Measurements from ENCODE around the gene PPARG.
"Not testable (repeated sequence)": the region's sequence is repeated elsewhere in the genome, so short reads cannot be mapped to it uniquely, and the experiment has no call there.

The PPARG gene

DNA sequence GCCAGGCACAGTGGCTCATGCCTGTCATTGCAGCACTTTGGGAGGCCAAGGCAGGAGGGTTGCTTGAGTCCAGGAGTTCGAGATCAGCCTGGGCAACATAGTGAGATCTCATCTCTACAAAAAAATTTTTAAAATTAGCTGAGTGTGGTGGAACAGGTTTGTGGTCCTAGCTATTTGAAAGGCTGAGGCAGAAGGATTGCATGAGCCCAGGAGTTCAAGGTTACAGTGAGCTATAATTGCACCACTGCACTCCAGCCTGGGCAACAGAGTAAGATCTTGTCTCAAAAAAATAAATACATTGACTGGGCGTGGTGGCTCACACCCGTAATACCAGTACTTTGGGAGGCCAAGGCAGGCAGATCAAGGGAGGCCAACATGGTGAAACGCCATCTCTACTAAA lies 168.5 kb downstream of the PPARG start:
- H3K27ac ChIP-seq (ENCODE audit: insufficient read depth in 1 of 2, low read depth in 1 of 2, low read length in 2 of 2, poor library complexity in 1 of 2, severe bottlenecking in 2 of 2); POLR2A ChIA-PET; H3K4me1 ChIP-seq (ENCODE audit: control extremely low read depth in 1 of 4, control insufficient read depth in 4 of 4, insufficient read depth in 4 of 4, low read length in 3 of 4); DNase-seq; H3K27me3 ChIP-seq (replicated peaks in 2 of 5; ENCODE audit: control insufficient read depth in 4 of 5, insufficient read depth in 5 of 5, low read length in 4 of 5); H3K36me3 ChIP-seq (ENCODE audit: control insufficient read depth in 4 of 4, insufficient read depth in 4 of 4, low read length in 3 of 4); H3K4me3 ChIP-seq (ENCODE audit: control insufficient read depth in 1 of 7, extremely low read depth in 1 of 7, insufficient read depth in 4 of 7, low read depth in 2 of 7, low read length in 6 of 7); H3K9me3 ChIP-seq (ENCODE audit: control extremely low read depth in 1 of 5, control insufficient read depth in 4 of 5, insufficient read depth in 2 of 5, low read depth in 1 of 5, low read length in 4 of 5): not testable (repeated sequence)
- CTCF ChIA-PET, result interaction anchor here (1.2 kb wide), 1 partner anchor 14 kb away, joined by 3 read pairs; no protein-coding TSS in a partner anchor
- 89% methylated on average over 3 of the region's 4 CpGs for WGBS (ENCODE audit: insufficient coverage)

DNA sequence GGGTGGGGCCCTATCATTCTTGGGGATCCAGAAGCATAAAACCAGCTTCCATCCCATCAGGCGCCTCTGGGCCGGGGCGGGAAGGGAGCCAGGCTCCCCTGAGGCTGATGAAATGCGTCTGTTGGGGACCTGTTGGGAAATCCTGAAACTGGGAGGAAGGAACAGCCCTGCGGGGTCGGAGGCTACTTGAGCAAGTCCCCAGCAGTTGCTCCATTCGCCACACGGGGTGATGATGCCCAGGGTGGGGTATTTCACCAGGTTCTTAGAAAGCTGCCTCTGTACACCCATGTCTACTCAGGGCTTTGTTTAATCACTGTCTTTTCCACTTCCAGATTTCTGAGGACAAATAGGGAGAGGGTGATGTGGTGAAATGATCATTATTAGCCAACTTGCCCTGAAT lies 170.0 kb downstream of the PPARG start:
- 93% methylated on average over 8 of the region's 8 CpGs for WGBS (ENCODE audit: insufficient coverage)
- POLR2A ChIA-PET, result no interaction called here
- H3K27ac ChIP-seq (ENCODE audit: insufficient read depth in 1 of 2, low read depth in 1 of 2, low read length in 2 of 2, poor library complexity in 1 of 2, severe bottlenecking in 2 of 2), result no peak overlapping the region
- peaks cover 5 to 13% (median 12%) of the 10 kb centered on the region in 4 experiments for H3K4me1 ChIP-seq (ENCODE audit: control extremely low read depth in 1 of 4, control insufficient read depth in 4 of 4, insufficient read depth in 4 of 4, low read length in 3 of 4)
- CTCF ChIA-PET, result interaction anchor here (0.8 kb wide), 1 partner anchor 26 kb away, joined by 3 read pairs; no protein-coding TSS in a partner anchor
- H3K36me3 ChIP-seq (ENCODE audit: control insufficient read depth in 4 of 4, insufficient read depth in 4 of 4, low read length in 3 of 4), result no peaks in the 10 kb centered on the region
- no peaks in the 10 kb centered on the region for H3K9me3 ChIP-seq (ENCODE audit: control extremely low read depth in 1 of 5, control insufficient read depth in 4 of 5, insufficient read depth in 2 of 5, low read depth in 1 of 5, low read length in 4 of 5)
- H3K4me3 ChIP-seq (ENCODE audit: control insufficient read depth in 1 of 7, extremely low read depth in 1 of 7, insufficient read depth in 4 of 7, low read depth in 2 of 7, low read length in 6 of 7), result no peak overlapping the region
- no peaks in the 10 kb centered on the region for H3K27me3 ChIP-seq (replicated peaks in 2 of 5; ENCODE audit: control insufficient read depth in 4 of 5, insufficient read depth in 5 of 5, low read length in 4 of 5)
- peak in 2 of 3 donors; percentile 7 for DNase-seq

- POLR2A ChIA-PET, result no interaction called here
- no peaks in the 10 kb centered on the region for H3K27me3 ChIP-seq (replicated peaks in 2 of 5; ENCODE audit: control insufficient read depth in 4 of 5, insufficient read depth in 5 of 5, low read length in 4 of 5)
These were observed 171.3 kb downstream of the PPARG start for GRCh38 chr3:12460127-12460526.

GRCh38 chr3:12461097-12461649 lies 172.3 kb downstream of the PPARG start:
- DNase-seq, result no peak
- POLR2A ChIA-PET, result interaction anchor here (0.5 kb wide), 1 partner anchor 341 kb away, joined by 3 read pairs; no protein-coding TSS in a partner anchor
- WGBS (ENCODE audit: insufficient coverage), result 60% methylated on average over 2 of the region's 7 CpGs

More at GRCh38 chr3:12460127-12460526, 171.3 kb downstream of the PPARG start:
- Histone ChIP-seq H3K27ac (ENCODE audit: insufficient read depth in 1 of 2, low read depth in 1 of 2, low read length in 2 of 2, poor library complexity in 1 of 2, severe bottlenecking in 2 of 2) (no peak overlapping the region), H3K36me3 (ENCODE audit: control insufficient read depth in 4 of 4, insufficient read depth in 4 of 4, low read length in 3 of 4) (no peaks in the 10 kb centered on the region), H3K9me3 (ENCODE audit: control extremely low read depth in 1 of 5, control insufficient read depth in 4 of 5, insufficient read depth in 2 of 5, low read depth in 1 of 5, low read length in 4 of 5) (no peaks in the 10 kb centered on the region), H3K4me1 (ENCODE audit: control extremely low read depth in 1 of 4, control insufficient read depth in 4 of 4, insufficient read depth in 4 of 4, low read length in 3 of 4) (peaks cover 5 to 13% (median 12%) of the 10 kb centered on the region in 4 experiments), H3K4me3 (ENCODE audit: control insufficient read depth in 1 of 7, extremely low read depth in 1 of 7, insufficient read depth in 4 of 7, low read depth in 2 of 7, low read length in 6 of 7) (no peak overlapping the region)
- WGBS (ENCODE audit: insufficient coverage), result 100% methylated on average over 3 of the region's 3 CpGs
- DNase-seq, result no peak
- CTCF ChIA-PET, result interaction anchor here (1.7 to 2.0 kb wide), 2 partner anchors 33 to 322 kb away, joined by 4 to 6 read pairs; no protein-coding TSS in a partner anchor

DNA sequence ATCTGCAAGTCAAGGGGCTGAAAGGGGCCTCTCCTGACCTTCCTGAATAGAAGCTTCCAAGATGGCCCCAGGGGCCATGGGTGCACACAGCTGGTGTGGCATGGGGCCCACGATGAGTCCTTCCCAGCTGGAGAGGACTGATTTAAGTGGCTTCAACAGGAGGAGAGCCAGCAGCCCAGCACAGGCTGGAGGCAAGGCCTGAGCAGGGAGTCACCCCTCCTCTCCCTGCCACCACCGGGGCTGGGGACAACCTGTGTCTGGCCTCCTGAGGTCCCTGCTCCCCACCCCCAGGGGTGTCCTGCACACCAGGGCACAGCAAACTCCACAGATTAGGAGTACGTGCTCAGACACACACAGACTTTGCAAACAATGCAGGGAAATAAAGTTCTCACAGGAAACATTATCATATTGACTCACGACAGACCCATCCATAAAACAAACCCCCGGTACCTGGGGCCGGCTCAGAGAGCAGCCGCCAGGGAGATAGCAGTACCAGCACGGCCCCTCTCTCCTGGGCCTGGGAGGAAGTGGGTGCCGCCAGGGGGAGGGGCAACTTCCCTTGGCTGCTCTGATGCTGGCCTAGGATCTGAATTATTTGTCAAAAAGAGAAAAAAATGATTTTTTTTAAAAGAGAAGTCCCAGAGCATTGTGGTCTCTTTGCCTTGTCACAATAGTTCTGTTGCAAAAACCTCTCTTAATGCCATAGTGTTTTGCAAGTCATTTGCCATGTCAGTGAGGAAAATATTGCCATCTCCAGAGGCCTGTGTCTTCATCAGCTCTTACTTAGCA lies 173.5 kb downstream of the PPARG start:
- H3K27me3 ChIP-seq (replicated peaks in 2 of 5; ENCODE audit: control insufficient read depth in 4 of 5, insufficient read depth in 5 of 5, low read length in 4 of 5), result no peaks in the 10 kb centered on the region
- no peaks in the 10 kb centered on the region for H3K36me3 ChIP-seq (ENCODE audit: control insufficient read depth in 4 of 4, insufficient read depth in 4 of 4, low read length in 3 of 4)
- CTCF ChIA-PET, result interaction anchor here (2.0 kb wide), 1 partner anchor 324 kb away, joined by 6 read pairs; no protein-coding TSS in a partner anchor
- peaks cover 5 to 12% (median 9%) of the 10 kb centered on the region in 4 experiments for H3K4me1 ChIP-seq (ENCODE audit: control extremely low read depth in 1 of 4, control insufficient read depth in 4 of 4, insufficient read depth in 4 of 4, low read length in 3 of 4)
- no peak overlapping the region for H3K27ac ChIP-seq (ENCODE audit: insufficient read depth in 1 of 2, low read depth in 1 of 2, low read length in 2 of 2, poor library complexity in 1 of 2, severe bottlenecking in 2 of 2)
- DNase-seq, result peak; percentile 26 to 81 (median 67)
- POLR2A ChIA-PET, result no interaction called here
- WGBS (ENCODE audit: insufficient coverage), result 19% methylated on average over 7 of the region's 9 CpGs
- no peaks in the 10 kb centered on the region for H3K9me3 ChIP-seq (ENCODE audit: control extremely low read depth in 1 of 5, control insufficient read depth in 4 of 5, insufficient read depth in 2 of 5, low read depth in 1 of 5, low read length in 4 of 5)
- peak overlapping the region in 2 of 7 experiments; percentile 4 to 34 for H3K4me3 ChIP-seq (ENCODE audit: control insufficient read depth in 1 of 7, extremely low read depth in 1 of 7, insufficient read depth in 4 of 7, low read depth in 2 of 7, low read length in 6 of 7)

More at GRCh38 chr3:12461097-12461649, 172.3 kb downstream of the PPARG start:
- H3K4me3 ChIP-seq (ENCODE audit: control insufficient read depth in 1 of 7, extremely low read depth in 1 of 7, insufficient read depth in 4 of 7, low read depth in 2 of 7, low read length in 6 of 7), result no peak overlapping the region
- H3K9me3 ChIP-seq (ENCODE audit: control extremely low read depth in 1 of 5, control insufficient read depth in 4 of 5, insufficient read depth in 2 of 5, low read depth in 1 of 5, low read length in 4 of 5), result no peaks in the 10 kb centered on the region
- CTCF ChIA-PET, result interaction anchor here (2.0 kb wide), 1 partner anchor 323 kb away, joined by 6 read pairs; no protein-coding TSS in a partner anchor
- no peak overlapping the region for H3K27ac ChIP-seq (ENCODE audit: insufficient read depth in 1 of 2, low read depth in 1 of 2, low read length in 2 of 2, poor library complexity in 1 of 2, severe bottlenecking in 2 of 2)
- no peaks in the 10 kb centered on the region for H3K27me3 ChIP-seq (replicated peaks in 2 of 5; ENCODE audit: control insufficient read depth in 4 of 5, insufficient read depth in 5 of 5, low read length in 4 of 5)
- no peaks in the 10 kb centered on the region for H3K36me3 ChIP-seq (ENCODE audit: control insufficient read depth in 4 of 4, insufficient read depth in 4 of 4, low read length in 3 of 4)
- peaks cover 5 to 13% (median 12%) of the 10 kb centered on the region in 4 experiments for H3K4me1 ChIP-seq (ENCODE audit: control extremely low read depth in 1 of 4, control insufficient read depth in 4 of 4, insufficient read depth in 4 of 4, low read length in 3 of 4)

DNA sequence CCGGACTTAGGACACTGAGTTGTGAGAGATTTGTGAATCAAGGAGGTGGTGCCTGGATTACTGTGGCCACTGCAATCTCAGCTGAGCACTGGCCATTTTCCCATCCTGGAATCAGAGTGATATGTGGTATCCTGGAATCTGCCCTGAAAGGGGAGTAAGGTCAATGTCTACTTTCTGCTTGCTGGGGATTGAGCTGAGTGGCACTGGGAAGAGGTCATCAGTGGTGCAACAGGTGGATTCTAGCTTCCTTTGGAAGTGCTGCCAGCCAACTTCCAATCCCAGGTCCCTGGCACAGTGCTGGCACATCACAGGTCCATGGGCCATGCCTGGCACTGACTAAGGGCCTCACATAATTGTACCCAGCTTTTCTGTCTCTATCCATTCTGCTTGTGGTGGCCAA lies 174.8 kb downstream of the PPARG start:
- ChIA-PET POLR2A (interaction anchor here (0.7 kb wide), 1 partner anchor 44 kb away, joined by 3 read pairs; no protein-coding TSS in a partner anchor), CTCF (no interaction called here)

GRCh38 chr3:12464181-12464580 lies 175.3 kb downstream of the PPARG start:
- Histone ChIP-seq H3K4me1 (ENCODE audit: control extremely low read depth in 1 of 4, control insufficient read depth in 4 of 4, insufficient read depth in 4 of 4, low read length in 3 of 4) (peaks cover 5 to 12% (median 9%) of the 10 kb centered on the region in 4 experiments), H3K27me3 (replicated peaks in 2 of 5; ENCODE audit: control insufficient read depth in 4 of 5, insufficient read depth in 5 of 5, low read length in 4 of 5) (no peaks in the 10 kb centered on the region), H3K4me3 (ENCODE audit: control insufficient read depth in 1 of 7, extremely low read depth in 1 of 7, insufficient read depth in 4 of 7, low read depth in 2 of 7, low read length in 6 of 7) (no peak overlapping the region), H3K27ac (ENCODE audit: insufficient read depth in 1 of 2, low read depth in 1 of 2, low read length in 2 of 2, poor library complexity in 1 of 2, severe bottlenecking in 2 of 2) (no peak overlapping the region), H3K9me3 (ENCODE audit: control extremely low read depth in 1 of 5, control insufficient read depth in 4 of 5, insufficient read depth in 2 of 5, low read depth in 1 of 5, low read length in 4 of 5) (no peaks in the 10 kb centered on the region), H3K36me3 (ENCODE audit: control insufficient read depth in 4 of 4, insufficient read depth in 4 of 4, low read length in 3 of 4) (no peaks in the 10 kb centered on the region)
- CTCF ChIA-PET, result interaction anchor here (1.6 kb wide), 1 partner anchor 15 kb away, joined by 5 read pairs; no protein-coding TSS in a partner anchor
- POLR2A ChIA-PET, result no interaction called here
- no peak for DNase-seq

More for the DNA sequence above, 174.8 kb downstream of the PPARG start:
- Histone ChIP-seq H3K4me3 (ENCODE audit: control insufficient read depth in 1 of 7, extremely low read depth in 1 of 7, insufficient read depth in 4 of 7, low read depth in 2 of 7, low read length in 6 of 7) (no peak overlapping the region), H3K4me1 (ENCODE audit: control extremely low read depth in 1 of 4, control insufficient read depth in 4 of 4, insufficient read depth in 4 of 4, low read length in 3 of 4) (peaks cover 5 to 12% (median 9%) of the 10 kb centered on the region in 4 experiments), H3K9me3 (ENCODE audit: control extremely low read depth in 1 of 5, control insufficient read depth in 4 of 5, insufficient read depth in 2 of 5, low read depth in 1 of 5, low read length in 4 of 5) (no peaks in the 10 kb centered on the region), H3K36me3 (ENCODE audit: control insufficient read depth in 4 of 4, insufficient read depth in 4 of 4, low read length in 3 of 4) (no peaks in the 10 kb centered on the region), H3K27me3 (replicated peaks in 2 of 5; ENCODE audit: control insufficient read depth in 4 of 5, insufficient read depth in 5 of 5, low read length in 4 of 5) (no peaks in the 10 kb centered on the region), H3K27ac (ENCODE audit: insufficient read depth in 1 of 2, low read depth in 1 of 2, low read length in 2 of 2, poor library complexity in 1 of 2, severe bottlenecking in 2 of 2) (no peak overlapping the region)
- WGBS (ENCODE audit: insufficient coverage), result 100% methylated on average over 1 of the region's 1 CpG
- DNase-seq, result no peak
